ENCODE data around the gene NFAT5. TPM values are rescaled to one million over a fixed set of nuclear protein-coding genes. Genes with fewer than 3 reads are reported as not detected.

NFAT5 gene
- total RNA-seq, 1 donor from 2014 or later = 41.0 TPM

DNA sequence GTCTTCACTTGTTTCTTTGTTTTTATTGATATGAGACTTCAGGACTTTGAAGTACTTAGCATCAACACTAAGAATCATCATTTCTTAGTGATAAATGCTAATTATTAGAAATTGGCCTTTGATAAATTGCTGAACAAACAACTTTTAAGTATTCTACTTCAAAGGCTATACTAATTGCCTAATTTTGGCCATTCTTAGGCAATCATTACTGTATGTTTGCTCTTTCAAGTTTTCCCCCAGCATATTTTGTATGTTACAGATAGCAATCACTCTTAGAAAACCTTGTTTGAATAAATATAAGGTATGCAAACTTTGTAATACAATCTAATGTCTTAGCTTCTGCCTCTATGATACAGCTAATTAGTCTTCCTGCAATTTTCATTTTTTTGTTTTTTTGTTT lies 114.6 kb downstream of the NFAT5 start:
- Mint-ChIP-seq H3K4me3 (ENCODE audit: unreplicated experiment) (no peak overlapping the region), H3K27me3 (ENCODE audit: low read depth) (no peaks in the 10 kb centered on the region), H3K36me3 (ENCODE audit: low read depth) (peaks cover 12% of the 10 kb centered on the region), H3K27ac (ENCODE audit: unreplicated experiment) (peak overlapping the region; percentile 36), H3K9me3 (ENCODE audit: low read depth) (no peaks in the 10 kb centered on the region), H3K4me1 (ENCODE audit: low read depth) (no peaks in the 10 kb centered on the region)
- TF ChIP-seq, protein P1, sequence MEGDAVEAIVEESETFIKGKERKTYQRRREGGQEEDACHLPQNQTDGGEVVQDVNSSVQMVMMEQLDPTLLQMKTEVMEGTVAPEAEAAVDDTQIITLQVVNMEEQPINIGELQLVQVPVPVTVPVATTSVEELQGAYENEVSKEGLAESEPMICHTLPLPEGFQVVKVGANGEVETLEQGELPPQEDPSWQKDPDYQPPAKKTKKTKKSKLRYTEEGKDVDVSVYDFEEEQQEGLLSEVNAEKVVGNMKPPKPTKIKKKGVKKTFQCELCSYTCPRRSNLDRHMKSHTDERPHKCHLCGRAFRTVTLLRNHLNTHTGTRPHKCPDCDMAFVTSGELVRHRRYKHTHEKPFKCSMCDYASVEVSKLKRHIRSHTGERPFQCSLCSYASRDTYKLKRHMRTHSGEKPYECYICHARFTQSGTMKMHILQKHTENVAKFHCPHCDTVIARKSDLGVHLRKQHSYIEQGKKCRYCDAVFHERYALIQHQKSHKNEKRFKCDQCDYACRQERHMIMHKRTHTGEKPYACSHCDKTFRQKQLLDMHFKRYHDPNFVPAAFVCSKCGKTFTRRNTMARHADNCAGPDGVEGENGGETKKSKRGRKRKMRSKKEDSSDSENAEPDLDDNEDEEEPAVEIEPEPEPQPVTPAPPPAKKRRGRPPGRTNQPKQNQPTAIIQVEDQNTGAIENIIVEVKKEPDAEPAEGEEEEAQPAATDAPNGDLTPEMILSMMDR (IDR thresholded peaks at IDR 0.05) = no peak
- DNase-seq (ENCODE audit: low spot score) = no peak

DNA sequence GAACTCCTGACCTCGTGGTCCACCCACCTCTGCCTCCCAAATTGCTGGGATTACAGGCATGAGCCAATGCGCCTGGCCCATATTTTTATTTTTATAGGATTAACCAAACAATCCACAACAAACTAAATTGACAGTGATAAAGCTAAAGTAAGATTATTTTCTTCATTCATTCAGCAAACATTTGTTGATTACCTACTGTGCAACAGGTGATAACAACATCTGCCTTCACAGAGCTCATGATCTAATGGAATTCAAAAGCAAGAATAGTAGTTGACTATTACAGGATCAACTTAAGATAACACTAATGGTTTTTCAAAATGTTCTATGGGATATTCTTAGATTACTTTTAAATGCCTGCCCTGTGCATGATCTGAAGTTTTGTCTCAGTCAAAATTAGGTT lies 122.8 kb downstream of the NFAT5 start:
- no peaks in the 10 kb centered on the region for H3K9me3 Mint-ChIP-seq (ENCODE audit: low read depth)
- H3K4me1 Mint-ChIP-seq (ENCODE audit: low read depth) = peaks cover 8% of the 10 kb centered on the region
- TF ChIP-seq, protein P1 (IDR thresholded peaks at IDR 0.05) = no peak
- no peak for DNase-seq (ENCODE audit: low spot score)
- no peak overlapping the region for H3K27ac Mint-ChIP-seq (ENCODE audit: unreplicated experiment)
- no peak overlapping the region for H3K4me3 Mint-ChIP-seq (ENCODE audit: unreplicated experiment)
- H3K27me3 Mint-ChIP-seq (ENCODE audit: low read depth) = no peaks in the 10 kb centered on the region
- H3K36me3 Mint-ChIP-seq (ENCODE audit: low read depth) = peaks cover 31% of the 10 kb centered on the region

DNA sequence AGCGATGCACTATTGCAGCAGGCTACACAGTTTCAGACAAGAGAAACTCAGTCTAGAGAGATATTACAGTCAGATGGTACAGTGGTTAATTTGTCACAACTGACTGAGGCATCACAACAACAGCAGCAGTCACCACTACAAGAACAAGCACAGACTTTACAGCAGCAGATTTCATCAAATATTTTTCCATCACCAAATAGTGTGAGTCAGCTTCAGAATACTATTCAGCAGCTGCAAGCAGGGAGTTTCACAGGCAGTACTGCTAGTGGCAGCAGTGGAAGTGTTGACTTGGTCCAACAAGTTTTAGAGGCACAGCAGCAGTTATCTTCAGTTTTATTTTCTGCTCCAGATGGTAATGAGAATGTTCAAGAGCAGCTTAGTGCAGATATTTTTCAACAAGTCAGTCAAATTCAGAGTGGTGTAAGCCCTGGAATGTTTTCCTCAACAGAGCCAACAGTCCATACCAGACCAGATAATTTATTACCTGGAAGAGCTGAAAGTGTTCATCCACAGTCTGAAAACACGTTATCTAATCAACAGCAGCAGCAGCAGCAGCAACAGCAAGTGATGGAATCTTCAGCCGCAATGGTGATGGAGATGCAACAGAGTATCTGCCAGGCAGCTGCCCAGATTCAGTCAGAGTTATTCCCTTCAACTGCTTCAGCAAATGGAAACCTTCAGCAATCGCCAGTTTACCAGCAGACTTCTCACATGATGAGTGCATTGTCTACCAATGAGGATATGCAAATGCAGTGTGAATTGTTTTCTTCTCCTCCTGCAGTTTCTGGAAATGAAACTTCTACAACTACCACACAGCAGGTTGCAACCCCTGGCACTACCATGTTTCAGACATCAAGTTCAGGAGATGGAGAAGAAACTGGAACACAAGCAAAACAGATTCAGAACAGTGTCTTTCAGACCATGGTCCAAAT lies 126.5 kb downstream of the NFAT5 start:
- Mint-ChIP-seq H3K27me3 (ENCODE audit: low read depth) (no peaks in the 10 kb centered on the region), H3K36me3 (ENCODE audit: low read depth) (peaks cover 38% of the 10 kb centered on the region), H3K4me1 (ENCODE audit: low read depth) (peaks cover 12% of the 10 kb centered on the region), H3K4me3 (ENCODE audit: unreplicated experiment) (no peak overlapping the region), H3K9me3 (ENCODE audit: low read depth) (no peaks in the 10 kb centered on the region), H3K27ac (ENCODE audit: unreplicated experiment) (peak overlapping the region; percentile 46)
- DNase-seq (ENCODE audit: low spot score) = no peak
- TF ChIP-seq, protein P1 (IDR thresholded peaks at IDR 0.05) = no peak

DNA sequence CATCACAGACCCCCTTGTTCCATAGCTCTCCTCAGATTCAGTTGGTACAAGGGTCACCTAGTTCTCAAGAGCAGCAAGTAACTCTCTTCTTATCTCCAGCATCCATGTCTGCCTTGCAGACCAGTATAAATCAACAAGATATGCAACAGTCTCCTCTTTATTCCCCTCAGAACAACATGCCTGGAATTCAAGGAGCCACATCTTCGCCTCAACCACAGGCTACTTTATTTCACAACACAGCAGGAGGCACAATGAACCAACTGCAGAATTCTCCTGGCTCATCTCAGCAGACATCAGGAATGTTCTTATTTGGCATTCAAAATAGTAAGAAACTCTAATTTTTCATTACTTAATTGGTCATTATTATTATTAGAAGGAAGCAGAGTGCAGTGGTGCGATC lies 128.2 kb downstream of the NFAT5 start:
- no peak overlapping the region for H3K27ac Mint-ChIP-seq (ENCODE audit: unreplicated experiment)
- no peak overlapping the region for H3K4me3 Mint-ChIP-seq (ENCODE audit: unreplicated experiment)
- TF ChIP-seq, protein P1 (IDR thresholded peaks at IDR 0.05) = no peak
- peaks cover 15% of the 10 kb centered on the region for H3K4me1 Mint-ChIP-seq (ENCODE audit: low read depth)
- H3K36me3 Mint-ChIP-seq (ENCODE audit: low read depth) = peaks cover 41% of the 10 kb centered on the region
- H3K9me3 Mint-ChIP-seq (ENCODE audit: low read depth) = no peaks in the 10 kb centered on the region
- no peaks in the 10 kb centered on the region for H3K27me3 Mint-ChIP-seq (ENCODE audit: low read depth)
- no peak for DNase-seq (ENCODE audit: low spot score)

DNA sequence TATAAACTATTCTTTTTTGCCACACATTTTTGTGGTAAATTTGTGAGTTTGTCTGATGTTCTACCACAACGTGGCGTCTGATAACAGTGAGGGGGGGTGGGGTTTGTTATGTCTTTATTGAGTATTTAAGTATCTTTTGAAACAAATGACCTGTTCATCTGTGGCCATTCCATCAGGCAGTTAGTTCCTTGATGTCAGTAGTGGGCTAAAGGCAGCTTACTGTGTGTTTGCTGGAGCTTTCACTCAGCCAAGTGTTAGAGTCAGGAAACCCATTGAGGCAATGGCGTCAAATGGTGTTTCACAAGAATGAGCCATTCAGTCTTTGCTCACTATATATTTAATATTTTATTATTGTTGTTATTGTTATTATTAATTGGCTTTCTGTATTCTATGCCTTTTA lies 132.6 kb downstream of the NFAT5 start:
- H3K4me1 Mint-ChIP-seq (ENCODE audit: low read depth) = peaks cover 11% of the 10 kb centered on the region
- H3K27me3 Mint-ChIP-seq (ENCODE audit: low read depth) = no peaks in the 10 kb centered on the region
- no peaks in the 10 kb centered on the region for H3K9me3 Mint-ChIP-seq (ENCODE audit: low read depth)
- TF ChIP-seq, protein P1 (IDR thresholded peaks at IDR 0.05) = no peak
- peaks cover 17% of the 10 kb centered on the region for H3K36me3 Mint-ChIP-seq (ENCODE audit: low read depth)
- DNase-seq (ENCODE audit: low spot score) = no peak
- H3K27ac Mint-ChIP-seq (ENCODE audit: unreplicated experiment) = no peak overlapping the region
- no peak overlapping the region for H3K4me3 Mint-ChIP-seq (ENCODE audit: unreplicated experiment)
